Stimulated activated CD8-positive, alpha-beta memory T cell treated with anti-CD3 and anti-CD28 coated beads, Interleukin-2, amount 100 ng/mL, for 48 hours (primary cell): ENCODE data around the gene RIT2.

Source experiments
- DNase-seq, 2 donors: peaks; one replicate each; pipeline ENCODE4 v3.0.0-alpha.2; 2020; ENCODE audit warnings: low read depth in 2 of 2

Gene RIT2

DNA sequence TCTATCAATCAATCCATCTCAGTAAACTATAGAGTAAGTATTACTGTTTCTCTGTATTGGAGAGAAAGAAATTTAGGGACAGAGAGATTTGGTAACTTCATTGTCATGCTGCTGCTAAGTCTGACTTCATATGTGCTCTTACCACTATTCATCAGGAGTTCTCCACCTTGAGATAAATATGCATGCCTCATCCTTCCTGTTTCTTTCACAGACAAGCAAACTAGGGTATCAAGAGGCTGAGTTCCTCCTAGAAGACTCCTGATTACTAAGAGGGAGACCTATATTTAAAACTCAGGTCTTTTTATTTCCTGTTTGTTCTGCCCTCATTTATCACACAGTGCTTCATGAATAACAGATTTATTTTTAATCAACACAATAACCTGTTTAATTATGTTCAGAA, 34.1 kb downstream of the RIT2 start:
- no peak for DNase-seq

- DNase-seq = no peak
These were observed 34.8 kb downstream of the RIT2 start for GRCh38 chr18:43080671-43081070.

- no peak for DNase-seq
These were observed 36.1 kb downstream of the RIT2 start for GRCh38 chr18:43079422-43079821.

- no peak for DNase-seq
These were observed 36.9 kb downstream of the RIT2 start for GRCh38 chr18:43078478-43079092.

DNA sequence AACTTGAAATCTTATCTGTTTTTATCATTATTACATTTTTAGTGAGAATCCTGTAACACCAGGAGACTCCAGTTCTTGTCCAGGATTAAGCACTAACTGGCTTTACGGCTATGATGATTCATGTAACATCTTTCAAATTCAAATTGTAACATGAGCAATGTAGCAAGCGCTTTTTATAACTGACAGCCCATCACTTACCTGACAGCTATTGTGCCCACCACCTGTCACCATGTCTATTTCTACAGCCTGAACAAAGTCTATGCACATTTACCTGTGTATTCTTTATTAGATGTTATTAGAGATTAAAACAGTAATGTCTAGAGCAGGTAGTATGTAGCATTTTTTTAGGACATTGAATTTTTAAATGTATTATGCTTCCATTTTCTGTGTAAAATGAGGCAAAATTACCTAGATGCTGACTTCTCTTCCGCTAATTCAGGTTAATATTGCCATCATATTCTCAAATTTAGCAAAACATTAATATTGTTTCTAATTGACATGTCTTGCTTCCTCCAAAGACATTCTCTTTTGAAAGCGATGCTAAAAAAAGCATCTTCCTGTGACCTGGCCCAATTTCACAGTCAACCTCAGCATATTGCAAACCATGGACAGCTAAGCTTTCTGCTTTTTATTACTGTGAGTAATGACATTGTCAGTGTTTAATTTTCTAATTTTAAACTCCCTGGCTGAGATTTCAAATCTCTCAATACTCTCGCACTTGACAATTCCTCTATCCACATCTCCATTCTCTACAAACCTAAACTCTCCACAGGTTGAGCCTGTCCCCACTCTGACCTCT, 37.8 kb downstream of the RIT2 start:
- no peak for DNase-seq

- DNase-seq = no peak
These were observed 41.7 kb downstream of the RIT2 start for GRCh38 chr18:43073771-43074170.

DNA sequence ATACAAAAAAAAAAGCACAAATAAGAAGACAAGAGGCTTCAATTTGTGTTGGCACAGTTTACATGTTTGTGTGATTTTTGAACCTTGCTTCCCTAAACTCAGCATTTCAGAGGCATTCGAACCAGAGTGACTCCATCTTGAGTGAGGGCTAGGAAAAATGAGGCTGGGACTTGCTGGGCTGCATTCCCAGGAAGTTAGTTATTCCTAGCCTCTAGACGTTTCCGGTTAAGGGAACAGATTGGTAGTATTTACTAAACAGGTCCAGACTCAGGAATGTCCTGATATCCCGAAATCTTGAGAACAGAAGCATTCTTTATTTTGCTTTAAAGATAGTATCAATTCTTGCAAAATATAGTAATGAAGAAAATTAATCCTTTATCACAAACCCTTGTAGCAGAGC, 46.7 kb downstream of the RIT2 start:
- DNase-seq = no peak

DNA sequence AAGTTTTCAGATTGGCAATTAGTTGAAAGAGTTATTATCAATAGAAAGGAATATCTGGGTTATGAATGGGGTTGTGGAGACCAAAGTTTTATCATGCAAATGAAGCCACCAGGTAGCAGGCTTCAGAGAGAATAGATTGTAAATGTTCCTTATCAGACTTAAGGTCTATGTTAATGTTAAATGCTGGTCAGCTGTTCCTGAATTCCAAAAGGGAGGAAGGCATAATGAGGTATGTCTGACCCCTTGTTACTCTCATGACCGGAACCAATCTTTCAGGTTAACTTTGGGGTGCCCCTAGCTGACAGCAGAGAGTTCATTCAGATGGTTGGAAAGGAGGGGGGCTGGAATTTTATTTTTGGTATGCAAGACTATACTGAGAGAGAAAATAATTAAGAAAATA, 47.9 kb downstream of the RIT2 start:
- no peak for DNase-seq

GRCh38 chr18:43061816-43062215, 53.7 kb downstream of the RIT2 start:
- DNase-seq = no peak

GRCh38 chr18:43061318-43061717, 54.2 kb downstream of the RIT2 start:
- no peak for DNase-seq

DNA sequence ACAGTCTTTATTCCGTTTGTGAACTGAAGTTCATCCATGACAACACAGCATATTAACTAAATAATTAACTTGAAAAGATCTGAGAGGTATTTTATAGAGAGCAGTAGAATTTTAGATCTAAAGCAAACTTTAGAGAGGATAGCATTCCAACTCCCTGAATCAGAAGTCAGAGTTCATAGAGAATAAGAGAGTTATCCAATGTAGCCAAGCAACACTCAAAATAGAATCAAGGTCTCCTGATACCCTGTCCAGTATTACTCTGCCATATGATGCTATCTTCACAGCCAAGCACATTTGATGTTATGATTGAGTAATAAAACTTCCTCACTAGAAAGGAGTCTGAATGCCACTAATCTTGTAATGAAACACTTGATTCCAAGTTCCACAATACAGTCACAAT, 55.5 kb downstream of the RIT2 start:
- no peak for DNase-seq

- no peak for DNase-seq
These were observed 60.5 kb downstream of the RIT2 start for GRCh38 chr18:43054815-43055519.

GRCh38 chr18:43049021-43049420, 66.5 kb downstream of the RIT2 start:
- DNase-seq = no peak

- no peak for DNase-seq
These were observed 69.2 kb downstream of the RIT2 start for GRCh38 chr18:43046322-43046721.

GRCh38 chr18:43043626-43044025, 71.9 kb downstream of the RIT2 start:
- no peak for DNase-seq

DNA sequence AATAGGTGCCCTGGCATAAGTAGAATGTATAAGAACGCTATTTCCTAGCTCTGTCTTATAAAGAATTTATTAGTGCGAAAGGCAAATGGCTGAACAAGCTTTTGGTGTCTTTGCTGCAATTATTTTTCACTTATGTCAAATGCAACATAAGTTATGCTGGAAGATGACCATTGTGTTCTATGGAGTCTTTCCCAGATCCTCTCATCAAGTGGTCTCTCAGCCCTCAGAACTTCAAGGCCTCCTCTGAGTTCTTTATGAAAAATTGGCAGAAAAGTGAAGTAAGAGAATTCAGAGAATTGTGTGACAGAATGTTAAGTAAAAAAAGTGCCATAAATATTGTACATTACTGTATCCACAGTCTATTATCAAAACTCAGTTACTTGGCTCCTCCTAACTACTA, 75.2 kb downstream of the RIT2 start:
- DNase-seq = no peak

- DNase-seq = no peak
These were observed 80.6 kb downstream of the RIT2 start for GRCh38 chr18:43034683-43035500.

DNA sequence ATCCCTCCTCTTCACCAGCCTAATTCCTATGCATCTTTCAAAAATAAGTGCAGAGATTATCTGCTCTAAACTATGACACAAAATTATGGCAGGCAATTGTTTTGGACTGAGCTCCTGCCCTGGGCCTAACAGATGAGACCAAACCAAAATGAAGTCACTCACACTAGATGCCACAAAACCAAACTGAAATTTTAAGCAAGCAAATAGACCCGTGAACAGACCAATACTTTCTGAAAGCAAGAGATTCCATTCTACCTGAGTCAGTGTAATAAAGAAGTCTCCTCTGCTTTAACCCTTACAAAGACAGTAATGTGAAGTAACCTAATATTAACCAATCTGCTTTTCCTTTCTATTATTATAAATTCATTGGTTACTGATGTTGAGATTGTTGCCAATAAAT, 84.3 kb downstream of the RIT2 start:
- DNase-seq = no peak

GRCh38 chr18:43029414-43029813, 86.1 kb downstream of the RIT2 start:
- DNase-seq = no peak

- DNase-seq = no peak
These were observed 92.6 kb downstream of the RIT2 start for GRCh38 chr18:43022874-43023273.

GRCh38 chr18:43017622-43018021, 97.9 kb downstream of the RIT2 start:
- DNase-seq = no peak

- DNase-seq = no peak
These were observed 102.0 kb downstream of the RIT2 start for GRCh38 chr18:43013486-43013885.
